IMR-90 (cell line): ENCODE measurements around the gene METTL23. TPM values are rescaled to one million over a fixed set of nuclear protein-coding genes. Genes with fewer than 3 reads are reported as not detected.

Source experiments
- ATAC-seq: fragments of 200-7000 bp; cut with Tn5 transposase; 2 replicates; pipeline ENCODE4 v1.9.1; 2020; ENCODE audit warnings: low read depth, mild to moderate bottlenecking, moderate library complexity
- BruUV-seq: library from RNA; stranded (reverse); fragments of 400-500 nt; replicated peaks from 2 replicates; lab custom pipeline; 2021; lab: Mats Ljungman, UMichigan
- CTCF ChIA-PET: fragments of 300-600 bp; formaldehyde crosslinking; extraction: SDS; loops from one replicate; lab custom pipeline; 2021; ENCODE audit warnings: antibody characterized with exemption; lab: Yijun Ruan, JAX
- POLR2A ChIA-PET: fragments of 300-600 bp; sonication (Branson Sonifier 250); formaldehyde crosslinking; loops from one replicate; lab custom pipeline; 2022; ENCODE audit warnings: antibody characterized with exemption; ENCODE audit not compliant: unreplicated experiment; lab: Charles Lee
- DNase-seq: peaks from one replicate; pipeline ENCODE4 v3.0.0; 2013
- H2AFZ ChIP-seq: replicated peaks from 2 replicates; pipeline ENCODE3; 2013; ENCODE audit warnings: low read length, mild to moderate bottlenecking; ENCODE audit not compliant: poor library complexity
- H2AK5ac ChIP-seq: 2 replicates; pipeline ENCODE4 v1.6.1; 2013; ENCODE audit warnings: low read depth, low read length, inconsistent platforms
- H2AK9ac ChIP-seq: replicated peaks from 2 replicates; pipeline ENCODE3; 2013; ENCODE audit warnings: mild to moderate bottlenecking, low read depth, low read length, moderate library complexity; ENCODE audit not compliant: poor library complexity
- H2BK120ac ChIP-seq: 2 replicates; pipeline ENCODE4 v1.6.1; 2013; ENCODE audit warnings: low read depth, low read length, inconsistent platforms
- H2BK15ac ChIP-seq: 3 replicates; pipeline ENCODE4 v1.6.1; 2013; ENCODE audit warnings: low read depth, low read length, inconsistent platforms
- H2BK20ac ChIP-seq: 2 replicates; pipeline ENCODE4 v1.6.1; 2013; ENCODE audit warnings: low read depth, mild to moderate bottlenecking, inconsistent platforms, low read length, moderate library complexity
- H2BK5ac ChIP-seq: 2 replicates; pipeline ENCODE4 v1.6.1; 2013; ENCODE audit warnings: mild to moderate bottlenecking, low read depth, low read length, inconsistent platforms; ENCODE audit not compliant: poor library complexity, severe bottlenecking
- H3K14ac ChIP-seq: replicated peaks from 2 replicates; pipeline ENCODE4 v1.6.1; 2013; ENCODE audit warnings: low read depth, low read length, inconsistent platforms
- H3K18ac ChIP-seq: 2 replicates; pipeline ENCODE4 v1.6.1; 2013; ENCODE audit warnings: low read depth, low read length, control low read depth
- H3K23ac ChIP-seq: 2 replicates; pipeline ENCODE4 v1.6.1; 2013; ENCODE audit warnings: low read depth, low read length, inconsistent platforms
- H3K27ac ChIP-seq: 2 replicates; pipeline ENCODE4 v1.5.1; 2013; ENCODE audit warnings: mild to moderate bottlenecking, control low read depth, low read length; ENCODE audit not compliant: insufficient read depth
- H3K27me3 ChIP-seq: 2 replicates; pipeline ENCODE4 v1.6.1; 2013; ENCODE audit warnings: low read length; ENCODE audit not compliant: control insufficient read depth, insufficient read depth
- H3K36me3 ChIP-seq: 2 replicates; pipeline ENCODE4 v1.6.1; 2013; ENCODE audit warnings: low read length, mixed read lengths; ENCODE audit not compliant: control insufficient read depth, insufficient read depth
- H3K4ac ChIP-seq: 2 replicates; pipeline ENCODE4 v1.6.1; 2013; ENCODE audit warnings: low read depth, low read length, inconsistent platforms
- H3K4me1 ChIP-seq: 2 replicates; pipeline ENCODE4 v1.6.1; 2013; ENCODE audit warnings: low read length, mixed read lengths; ENCODE audit not compliant: control insufficient read depth, insufficient read depth
- H3K4me2 ChIP-seq: 2 replicates; pipeline ENCODE4 v1.6.1; 2013; ENCODE audit warnings: low read depth, mild to moderate bottlenecking, control low read depth, low read length, moderate library complexity
- H3K4me3 ChIP-seq: 2 replicates; pipeline ENCODE4 v1.5.1; 2013; ENCODE audit warnings: low read depth, mild to moderate bottlenecking, control low read depth, low read length, moderate library complexity; ENCODE audit not compliant: insufficient read depth
- H3K56ac ChIP-seq: 2 replicates; pipeline ENCODE4 v1.6.1; 2013; ENCODE audit warnings: low read length, inconsistent platforms; ENCODE audit not compliant: insufficient read depth; ENCODE audit errors: extremely low read depth
- H3K79me1 ChIP-seq, 2 experiments: 2 replicates each; pipeline ENCODE4 v1.6.1; 2013; ENCODE audit warnings: low read length in 2 of 2, inconsistent platforms in 1 of 2, low read depth in 1 of 2
- H3K9ac ChIP-seq: 2 replicates; pipeline ENCODE4 v1.6.1; 2013; ENCODE audit warnings: low read depth, low read length, control low read depth
- H3K9me1 ChIP-seq: 2 replicates; pipeline ENCODE4 v1.6.1; 2013; ENCODE audit warnings: low read length, inconsistent platforms; ENCODE audit not compliant: insufficient read depth
- H3K9me3 ChIP-seq: 2 replicates; pipeline ENCODE4 v1.6.1; 2013; ENCODE audit warnings: low read length; ENCODE audit not compliant: control insufficient read depth, insufficient read depth
- H4K20me1 ChIP-seq: 2 replicates; pipeline ENCODE4 v1.6.1; 2013; ENCODE audit warnings: low read length, inconsistent platforms; ENCODE audit not compliant: insufficient read depth
- H4K5ac ChIP-seq: 2 replicates; pipeline ENCODE4 v1.6.1; 2013; ENCODE audit warnings: mild to moderate bottlenecking, low read depth, low read length, control low read depth
- H4K8ac ChIP-seq, 2 experiments: 2 replicates each; pipeline ENCODE4 v1.6.1; 2013; ENCODE audit warnings: low read depth in 2 of 2, low read length in 2 of 2, control low read depth in 1 of 2, inconsistent platforms in 1 of 2
- H4K91ac ChIP-seq: 2 replicates; pipeline ENCODE4 v1.6.1; 2013; ENCODE audit warnings: low read depth, low read length, inconsistent platforms; ENCODE audit not compliant: insufficient read depth
- CHD1 ChIP-seq: IDR thresholded peaks from 2 replicates; pipeline ENCODE4 v1.6.1; 2012; ENCODE audit warnings: low read depth, low read length, improper control_type of control experiment
- MAZ ChIP-seq: IDR thresholded peaks from 2 replicates; pipeline ENCODE4 v1.6.1; 2012; ENCODE audit warnings: low read depth, mild to moderate bottlenecking, low read length, improper control_type of control experiment, moderate library complexity, borderline replicate concordance
- NFE2L2 ChIP-seq: fragments of 150-350 bp; IDR thresholded peaks from 2 replicates; pipeline ENCODE4 v1.6.1; 2016; ENCODE audit warnings: low read depth, mild to moderate bottlenecking, low read length
- RFX5 ChIP-seq: IDR thresholded peaks from 2 replicates; pipeline ENCODE4 v1.8.0; 2012; ENCODE audit warnings: low read depth, mild to moderate bottlenecking, low read length, moderate library complexity
- WGBS, 2 experiments: methylation state at CpG; one replicate each; pipeline versions ENCODE4 v1.1.5 to v1.1.7; 2013; ENCODE audit warnings: missing lambda C conversion rate in 2 of 2; ENCODE audit not compliant: insufficient read length in 1 of 2; ENCODE audit errors: extremely low coverage in 2 of 2; 5-methylcytosine and 5-hydroxymethylcytosine counted together
- dilution Hi-C: fragments of 300-500 bp; cut with HindIII; formaldehyde crosslinking; loops from one replicate; pipeline ENCODE4 v1.14.3; 2018; ENCODE audit warnings: low sequenced_read_pairs; ENCODE audit not compliant: unreplicated experiment
- in situ Hi-C: fragments of 300-500 bp; cut with MboI; formaldehyde crosslinking; loops from 3 replicates; pipeline ENCODE4 v1.14.3; 2019; ENCODE audit warnings: low sequenced_read_pairs, inconsistent platforms, mixed read lengths
- intact Hi-C: fragments of 100-400 bp; cut with micrococcal nuclease; formaldehyde crosslinking; loops from 2 replicates; pipeline ENCODE4 v1.10.0; 2022
- polyA plus RNA-seq, 3 experiments: library from polyadenylated mRNA; depleted of rRNA; stranded (reverse); fragments of >200 nt; gene quantifications; 2 replicates each; pipeline ENCODE4 v1.2.3, GENCODE V29; 2012; ENCODE audit warnings: low replicate concordance in 1 of 3
- total RNA-seq: library from RNA; depleted of rRNA; stranded (reverse); fragments of >200 nt; gene quantifications from 2 replicates; pipeline ENCODE4 v1.2.3, GENCODE V29; 2012

Gene METTL23
- total and polyA plus RNA-seq, 2 of the 4 experiments (the other 2 are of a cell fraction): 18.8 to 32.1 TPM

GRCh38 chr17:76685846-76686245 lies 40.8 kb upstream of the METTL23 start:
- no peak overlapping the region for H3K4me3 ChIP-seq
- intact Hi-C loops: loop anchor here (10.0 kb wide), 1 partner anchor 1919 kb away; no protein-coding TSS in a partner anchor
- H3K4me1 ChIP-seq: peaks cover 28% of the 10 kb centered on the region
- no peak overlapping the region for H3K14ac ChIP-seq
- DNase-seq: no peak
- in situ Hi-C loops: no loop called here
- TF ChIP-seq CHD1 (no peak), NFE2L2 (no peak), MAZ (no peak), RFX5 (no peak)
- H2BK20ac ChIP-seq: no peak overlapping the region
- no peak for ATAC-seq
- CTCF ChIA-PET: no interaction called here
- H3K9me3 ChIP-seq: no peaks in the 10 kb centered on the region
- no peak overlapping the region for H2AK9ac ChIP-seq
- no peak overlapping the region for H3K23ac ChIP-seq
- 96% methylated on average over 5 of the region's 8 CpGs; no CpG with 5 or more reads in 1 of the 2 experiments for WGBS, 2 experiments
- H2BK5ac ChIP-seq: no peak overlapping the region
- dilution Hi-C loops: no loop called here
- H3K27me3 ChIP-seq: no peaks in the 10 kb centered on the region
- H3K79me1 ChIP-seq: peaks cover 10 to 84% of the 10 kb centered on the region in 2 experiments; a peak in 3 of 4 replicates
- H4K91ac ChIP-seq: no peak overlapping the region
- no peak overlapping the region for H4K5ac ChIP-seq
- POLR2A ChIA-PET: no interaction called here
- no peak overlapping the region for H3K56ac ChIP-seq
- no peak overlapping the region for H3K18ac ChIP-seq
- H2AK5ac ChIP-seq: no peak overlapping the region
- H2BK120ac ChIP-seq: no peak overlapping the region
- no peak overlapping the region for H2BK15ac ChIP-seq
- H4K20me1 ChIP-seq: peaks cover 39% of the 10 kb centered on the region
- H3K36me3 ChIP-seq: peaks cover 46% of the 10 kb centered on the region
- H3K27ac ChIP-seq: no peak overlapping the region
- H3K4ac ChIP-seq: no peak overlapping the region
- H2AFZ ChIP-seq: no peak overlapping the region
- H3K9me1 ChIP-seq: peaks cover 16% of the 10 kb centered on the region
- no peak overlapping the region for H4K8ac ChIP-seq
- no peak overlapping the region for H3K4me2 ChIP-seq
- no TSS peak for BruUV-seq
- H3K9ac ChIP-seq: no peak overlapping the region
